Erythroblast (primary cell): ENCODE data around the gene UPK3BL2.
"Not testable (repeated sequence)": the region's sequence is repeated elsewhere in the genome, so short reads cannot be mapped to it uniquely, and the experiment has no call there.

ENCODE experiments used
- GATA1 ChIP-seq: IDR thresholded peaks from 2 replicates; pipeline ENCODE4 v1.6.1; 2011; ENCODE audit warnings: low read depth, mild to moderate bottlenecking, control low read depth, low read length, moderate library complexity
- POLR2A ChIP-seq: IDR thresholded peaks from 2 replicates; pipeline ENCODE4 v1.6.1; 2011; ENCODE audit warnings: mild to moderate bottlenecking, low read length

GRCh38 chr7:102520797-102521196 is 22.7 kb downstream of the UPK3BL2 start:
- not testable (repeated sequence) for TF ChIP-seq POLR2A, GATA1
